GM21390 (cell line): ENCODE measurements around the gene LPAR3.

ENCODE experiments used
- ATAC-seq: cut with Tn5 transposase; IDR thresholded peaks from one replicate; pipeline ENCODE4 v1.9.1; 2021; ENCODE audit not compliant: unreplicated experiment

Gene LPAR3

GRCh38 chr1:84859866-84860265 is 33.1 kb downstream of the LPAR3 start:
- no peak for ATAC-seq

- no peak for ATAC-seq
Measured at GRCh38 chr1:84857906-84858305, 35.1 kb downstream of the LPAR3 start.

GRCh38 chr1:84856726-84857270 is 36.2 kb downstream of the LPAR3 start:
- ATAC-seq: no peak

- ATAC-seq: no peak
Measured at GRCh38 chr1:84855691-84856630, 37.0 kb downstream of the LPAR3 start.

- ATAC-seq: no peak
Measured at GRCh38 chr1:84855168-84855567, 37.8 kb downstream of the LPAR3 start.

GRCh38 chr1:84853741-84854721 is 39.0 kb downstream of the LPAR3 start:
- ATAC-seq: peak; percentile 97

- ATAC-seq: no peak
Measured at GRCh38 chr1:84851839-84852238, 41.2 kb downstream of the LPAR3 start.

GRCh38 chr1:84849357-84849975 is 43.5 kb downstream of the LPAR3 start:
- no peak for ATAC-seq

- ATAC-seq: no peak
Measured at GRCh38 chr1:84847253-84848250, 45.5 kb downstream of the LPAR3 start.

- ATAC-seq: no peak
Measured at GRCh38 chr1:84846387-84846786, 46.6 kb downstream of the LPAR3 start.

- no peak for ATAC-seq
Measured at GRCh38 chr1:84845357-84845756, 47.6 kb downstream of the LPAR3 start.

- ATAC-seq: no peak
Measured at GRCh38 chr1:84844094-84844493, 48.9 kb downstream of the LPAR3 start.

- no peak for ATAC-seq
Measured at GRCh38 chr1:84842748-84843231, 50.2 kb downstream of the LPAR3 start.

- ATAC-seq: no peak
Measured at GRCh38 chr1:84841971-84842370, 51.0 kb downstream of the LPAR3 start.

- ATAC-seq: no peak
Measured at GRCh38 chr1:84840346-84840745, 52.7 kb downstream of the LPAR3 start.

- ATAC-seq: no peak
Measured at GRCh38 chr1:84839544-84839943, 53.5 kb downstream of the LPAR3 start.

- no peak for ATAC-seq
Measured at GRCh38 chr1:84836145-84836544, 56.9 kb downstream of the LPAR3 start.

- ATAC-seq: no peak
Measured at GRCh38 chr1:84835169-84835568, 57.8 kb downstream of the LPAR3 start.

GRCh38 chr1:84834419-84835064 is 58.5 kb downstream of the LPAR3 start:
- ATAC-seq: no peak
